ENCODE results near the gene CCDC200.
A peak's percentile ranks its signal among the peaks of the same experiment; 100 is the strongest.
"Not testable (repeated sequence)": the region's sequence is repeated elsewhere in the genome, so short reads cannot be mapped to it uniquely, and the experiment has no call there.

CCDC200 gene

GRCh38 chr17:43228020-43228782, at the start of gene CCDC200:
CCDC200 (minus strand) TSS chr17:43228623; CDS start chr17:43228554, 69 bp downstream.
- H3K27ac Mint-ChIP-seq; H3K36me3 Mint-ChIP-seq (ENCODE audit: low read depth); H3K9me3 Mint-ChIP-seq; H3K4me3 Mint-ChIP-seq; H3K4me1 Mint-ChIP-seq; H3K27me3 Mint-ChIP-seq (ENCODE audit: low read depth): not testable (repeated sequence)

GRCh38 chr17:43272914-43273313, 44.5 kb upstream of the CCDC200 start:
- H3K27ac Mint-ChIP-seq; H3K27me3 Mint-ChIP-seq (ENCODE audit: low read depth); H3K4me1 Mint-ChIP-seq; H3K9me3 Mint-ChIP-seq; H3K4me3 Mint-ChIP-seq; H3K36me3 Mint-ChIP-seq (ENCODE audit: low read depth): not testable (repeated sequence)

GRCh38 chr17:43272483-43272882, 44.1 kb upstream of the CCDC200 start:
- H3K36me3 Mint-ChIP-seq (ENCODE audit: low read depth); H3K4me1 Mint-ChIP-seq; H3K9me3 Mint-ChIP-seq; H3K27me3 Mint-ChIP-seq (ENCODE audit: low read depth); H3K27ac Mint-ChIP-seq: not testable (repeated sequence)
- peak overlapping the region in 2 of 3 experiments; percentile 22 to 40 for H3K4me3 Mint-ChIP-seq

- H3K36me3 Mint-ChIP-seq (ENCODE audit: low read depth); H3K27ac Mint-ChIP-seq; H3K4me3 Mint-ChIP-seq; H3K27me3 Mint-ChIP-seq (ENCODE audit: low read depth); H3K4me1 Mint-ChIP-seq; H3K9me3 Mint-ChIP-seq: not testable (repeated sequence)
These were observed 42.4 kb upstream of the CCDC200 start for GRCh38 chr17:43270552-43271504.

GRCh38 chr17:43246456-43246855, 18.0 kb upstream of the CCDC200 start:
- not testable (repeated sequence) for H3K4me1 Mint-ChIP-seq; H3K4me3 Mint-ChIP-seq; H3K36me3 Mint-ChIP-seq (ENCODE audit: low read depth); H3K9me3 Mint-ChIP-seq; H3K27ac Mint-ChIP-seq; H3K27me3 Mint-ChIP-seq (ENCODE audit: low read depth)

- H3K36me3 Mint-ChIP-seq (ENCODE audit: low read depth); H3K4me3 Mint-ChIP-seq; H3K4me1 Mint-ChIP-seq; H3K9me3 Mint-ChIP-seq; H3K27ac Mint-ChIP-seq; H3K27me3 Mint-ChIP-seq (ENCODE audit: low read depth): not testable (repeated sequence)
These were observed 12.4 kb upstream of the CCDC200 start for GRCh38 chr17:43240596-43241352.

- not testable (repeated sequence) for H3K27me3 Mint-ChIP-seq (ENCODE audit: low read depth); H3K9me3 Mint-ChIP-seq; H3K4me3 Mint-ChIP-seq; H3K27ac Mint-ChIP-seq; H3K4me1 Mint-ChIP-seq; H3K36me3 Mint-ChIP-seq (ENCODE audit: low read depth)
These were observed 11.2 kb upstream of the CCDC200 start for GRCh38 chr17:43239597-43239996.

GRCh38 chr17:43233877-43234276, 5.5 kb upstream of the CCDC200 start, which contains the start of gene RNU2-1:
RNU2-1 (minus strand) TSS chr17:43233977.
- H3K9me3 Mint-ChIP-seq; H3K27me3 Mint-ChIP-seq (ENCODE audit: low read depth); H3K4me1 Mint-ChIP-seq; H3K4me3 Mint-ChIP-seq; H3K27ac Mint-ChIP-seq; H3K36me3 Mint-ChIP-seq (ENCODE audit: low read depth): not testable (repeated sequence)

GRCh38 chr17:43233263-43233662, 4.8 kb upstream of the CCDC200 start:
- not testable (repeated sequence) for H3K27ac Mint-ChIP-seq; H3K27me3 Mint-ChIP-seq (ENCODE audit: low read depth); H3K9me3 Mint-ChIP-seq; H3K4me1 Mint-ChIP-seq; H3K4me3 Mint-ChIP-seq; H3K36me3 Mint-ChIP-seq (ENCODE audit: low read depth)

GRCh38 chr17:43232021-43232699, 3.7 kb upstream of the CCDC200 start:
- not testable (repeated sequence) for H3K27me3 Mint-ChIP-seq (ENCODE audit: low read depth); H3K9me3 Mint-ChIP-seq; H3K4me1 Mint-ChIP-seq; H3K36me3 Mint-ChIP-seq (ENCODE audit: low read depth)
- Mint-ChIP-seq H3K4me3 (peak overlapping the region; percentile 15 to 72 (median 69)), H3K27ac (peak overlapping the region; percentile 10 to 76 (median 45))

- H3K27me3 Mint-ChIP-seq (ENCODE audit: low read depth); H3K36me3 Mint-ChIP-seq (ENCODE audit: low read depth); H3K9me3 Mint-ChIP-seq; H3K4me1 Mint-ChIP-seq: not testable (repeated sequence)
- Mint-ChIP-seq H3K27ac (peak overlapping the region in 1 of 3 experiments; percentile 76), H3K4me3 (peak overlapping the region in 1 of 3 experiments; percentile 62)
These were observed 3.0 kb upstream of the CCDC200 start for GRCh38 chr17:43231205-43232020.
